ENCODE measurements around the gene SFXN3.

DNA sequence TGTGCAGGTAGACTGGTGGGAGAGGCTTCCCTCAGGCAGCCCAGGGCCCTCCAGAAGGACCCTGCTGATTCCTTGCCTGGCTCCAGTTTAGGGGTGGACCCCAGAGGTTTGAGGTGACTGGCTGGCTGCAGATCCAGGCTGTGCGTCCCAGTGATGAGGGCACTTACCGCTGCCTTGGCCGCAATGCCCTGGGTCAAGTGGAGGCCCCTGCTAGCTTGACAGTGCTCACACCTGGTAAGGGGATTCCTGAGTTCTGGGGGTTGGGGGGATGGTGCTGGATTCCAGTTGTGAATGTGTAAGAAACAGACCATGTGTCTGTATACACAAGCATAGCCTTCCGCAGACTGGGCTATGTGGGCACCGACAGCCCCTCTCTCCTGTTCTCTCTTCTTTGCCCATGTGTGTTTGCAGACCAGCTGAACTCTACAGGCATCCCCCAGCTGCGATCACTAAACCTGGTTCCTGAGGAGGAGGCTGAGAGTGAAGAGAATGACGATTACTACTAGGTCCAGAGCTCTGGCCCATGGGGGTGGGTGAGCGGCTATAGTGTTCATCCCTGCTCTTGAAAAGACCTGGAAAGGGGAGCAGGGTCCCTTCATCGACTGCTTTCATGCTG, 33.5 kb downstream of the SFXN3 start:
- TF ChIP-seq CTCF (IDR thresholded peaks at IDR 0.05) (no peak), POLR2AphosphoS5 (IDR thresholded peaks at IDR 0.05) (no peak), POLR2A (IDR thresholded peaks at IDR 0.05) (no peak)

All from upper lobe of left lung (tissue), 4 donors.